HEK293T (cell line): ENCODE data around the gene MSH2.

Experiments
- CTCF ChIA-PET: fragments of 350-600 bp; formaldehyde crosslinking; extraction: SDS; loops from one replicate; lab custom pipeline; 2021; ENCODE audit warnings: antibody characterized with exemption, inconsistent platforms; lab: Yijun Ruan, JAX
- POLR2A ChIA-PET: fragments of 350-600 bp; formaldehyde crosslinking; extraction: SDS; loops from one replicate; lab custom pipeline; 2020; ENCODE audit warnings: antibody characterized with exemption, inconsistent platforms; lab: Yijun Ruan, JAX
- DNase-seq: peaks from one replicate; pipeline ENCODE4 v3.0.0; 2012; ENCODE audit warnings: mixed read lengths; ENCODE audit errors: extremely low spot score
- ARNT ChIP-seq: fragments of 450-650 bp; IDR thresholded peaks from 2 replicates; pipeline ENCODE4 v1.6.1; 2017; ENCODE audit warnings: mild to moderate bottlenecking
- BHLHE40 ChIP-seq: fragments of 450-650 bp; IDR thresholded peaks from 2 replicates; pipeline ENCODE4 v1.6.1; 2016; ENCODE audit warnings: mild to moderate bottlenecking, moderate library complexity, borderline replicate concordance
- CTBP1 ChIP-seq: fragments of 450-650 bp; IDR thresholded peaks from 2 replicates; pipeline ENCODE4 v1.6.1; 2016; ENCODE audit warnings: borderline replicate concordance
- ELF4 ChIP-seq: fragments of 450-650 bp; IDR thresholded peaks from 2 replicates; pipeline ENCODE4 v1.6.1; 2017; ENCODE audit warnings: antibody characterized with exemption
- FOXA1 ChIP-seq: fragments of 450-650 bp; IDR thresholded peaks from 2 replicates; pipeline ENCODE4 v1.6.1; 2016; ENCODE audit warnings: mild to moderate bottlenecking
- FOXK2 ChIP-seq: fragments of 450-650 bp; IDR thresholded peaks from 2 replicates; pipeline ENCODE4 v1.6.1; 2016; ENCODE audit warnings: mild to moderate bottlenecking
- FOXM1 ChIP-seq: fragments of 450-650 bp; IDR thresholded peaks from 2 replicates; pipeline ENCODE4 v1.6.1; 2017; ENCODE audit warnings: mild to moderate bottlenecking, borderline replicate concordance
- HDGF ChIP-seq: fragments of 450-650 bp; IDR thresholded peaks from 2 replicates; pipeline ENCODE4 v1.6.1; 2017; ENCODE audit warnings: antibody characterized with exemption, borderline replicate concordance
- L3MBTL2 ChIP-seq: fragments of 450-650 bp; conservative IDR thresholded peaks from 2 replicates; pipeline ENCODE4 v1.6.1; 2016; ENCODE audit warnings: mild to moderate bottlenecking
- LEF1 ChIP-seq: fragments of 450-650 bp; IDR thresholded peaks from 2 replicates; pipeline ENCODE4 v1.6.1; 2017; ENCODE audit warnings: mild to moderate bottlenecking, borderline replicate concordance
- NFRKB ChIP-seq: fragments of 450-650 bp; IDR thresholded peaks from 2 replicates; pipeline ENCODE4 v1.6.1; 2016; ENCODE audit warnings: mild to moderate bottlenecking, moderate library complexity
- SP1 ChIP-seq: fragments of 450-650 bp; IDR thresholded peaks from 2 replicates; pipeline ENCODE4 v1.6.1; 2017
- SUZ12 ChIP-seq: fragments of 450-650 bp; IDR thresholded peaks from 2 replicates; pipeline ENCODE4 v1.6.1; 2016; ENCODE audit warnings: mild to moderate bottlenecking
- TARDBP ChIP-seq: fragments of 450-650 bp; IDR thresholded peaks from 2 replicates; pipeline ENCODE4 v1.6.1; 2016
- ZNF384 ChIP-seq: fragments of 450-650 bp; IDR thresholded peaks from 2 replicates; pipeline ENCODE4 v1.6.1; 2016
- TF ChIP-seq, protein P1 (sequence below): fragments of 450-650 bp; IDR thresholded peaks from 2 replicates; pipeline ENCODE4 v1.6.1; 2016

MSH2 gene

DNA sequence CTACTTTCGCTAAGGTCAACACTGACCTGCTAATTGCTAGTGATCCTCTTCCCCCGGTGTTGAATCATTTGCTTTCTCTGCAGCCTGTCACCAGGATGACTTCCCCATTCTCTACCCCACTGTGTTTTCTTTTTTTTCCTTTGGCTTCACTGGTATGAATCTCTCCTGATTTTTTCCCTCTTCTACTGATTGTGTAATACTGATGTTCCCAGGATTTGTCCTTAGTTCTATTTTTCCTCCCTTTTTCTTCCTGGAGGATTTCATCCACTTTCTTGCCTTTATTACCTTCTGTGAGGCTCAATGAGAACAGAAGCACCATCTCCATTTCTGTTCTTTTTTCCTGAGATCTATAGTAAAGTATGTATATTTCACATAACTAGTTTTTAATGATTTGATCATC is 14.1 kb upstream of the MSH2 start:
- TF ChIP-seq ZNF384, result no peak
- TF ChIP-seq HDGF, result no peak
- TF ChIP-seq CTBP1, result no peak
- TF ChIP-seq FOXK2, result no peak
- TF ChIP-seq FOXA1, result no peak
- no peak for TF ChIP-seq LEF1
- no peak for TF ChIP-seq TARDBP
- CTCF ChIA-PET, result interaction anchor here (0.7 to 3.1 kb wide), 13 partner anchors 12 to 300 kb away, joined by 3 to 71 read pairs (median 4); partner anchors contain the start of gene MSH2
- DNase-seq, result no peak
- POLR2A ChIA-PET, result interaction anchor here (2.0 kb wide), 2 partner anchors 14 to 54 kb away, joined by 8 to 9 read pairs; partner anchors contain the start of gene MSH2

GRCh38 chr2:47389692-47390091 is 13.3 kb upstream of the MSH2 start:
- ChIA-PET POLR2A (no interaction called here), CTCF (interaction anchor here (2.7 kb wide), 1 partner anchor 55 kb away, joined by 10 read pairs; no protein-coding TSS in a partner anchor)
- no peak for TF ChIP-seq ELF4
- no peak for TF ChIP-seq BHLHE40
- TF ChIP-seq TARDBP, result no peak
- no peak for TF ChIP-seq CTBP1
- no peak for TF ChIP-seq SUZ12
- no peak for TF ChIP-seq ARNT
- TF ChIP-seq LEF1, result no peak
- TF ChIP-seq L3MBTL2, result no peak
- no peak for TF ChIP-seq FOXA1
- TF ChIP-seq, protein P1, sequence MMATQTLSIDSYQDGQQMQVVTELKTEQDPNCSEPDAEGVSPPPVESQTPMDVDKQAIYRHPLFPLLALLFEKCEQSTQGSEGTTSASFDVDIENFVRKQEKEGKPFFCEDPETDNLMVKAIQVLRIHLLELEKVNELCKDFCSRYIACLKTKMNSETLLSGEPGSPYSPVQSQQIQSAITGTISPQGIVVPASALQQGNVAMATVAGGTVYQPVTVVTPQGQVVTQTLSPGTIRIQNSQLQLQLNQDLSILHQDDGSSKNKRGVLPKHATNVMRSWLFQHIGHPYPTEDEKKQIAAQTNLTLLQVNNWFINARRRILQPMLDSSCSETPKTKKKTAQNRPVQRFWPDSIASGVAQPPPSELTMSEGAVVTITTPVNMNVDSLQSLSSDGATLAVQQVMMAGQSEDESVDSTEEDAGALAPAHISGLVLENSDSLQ, result no peak
- no peak for TF ChIP-seq NFRKB
- TF ChIP-seq FOXM1, result no peak
- TF ChIP-seq SP1, result no peak
- TF ChIP-seq FOXK2, result no peak
- DNase-seq, result no peak

DNA sequence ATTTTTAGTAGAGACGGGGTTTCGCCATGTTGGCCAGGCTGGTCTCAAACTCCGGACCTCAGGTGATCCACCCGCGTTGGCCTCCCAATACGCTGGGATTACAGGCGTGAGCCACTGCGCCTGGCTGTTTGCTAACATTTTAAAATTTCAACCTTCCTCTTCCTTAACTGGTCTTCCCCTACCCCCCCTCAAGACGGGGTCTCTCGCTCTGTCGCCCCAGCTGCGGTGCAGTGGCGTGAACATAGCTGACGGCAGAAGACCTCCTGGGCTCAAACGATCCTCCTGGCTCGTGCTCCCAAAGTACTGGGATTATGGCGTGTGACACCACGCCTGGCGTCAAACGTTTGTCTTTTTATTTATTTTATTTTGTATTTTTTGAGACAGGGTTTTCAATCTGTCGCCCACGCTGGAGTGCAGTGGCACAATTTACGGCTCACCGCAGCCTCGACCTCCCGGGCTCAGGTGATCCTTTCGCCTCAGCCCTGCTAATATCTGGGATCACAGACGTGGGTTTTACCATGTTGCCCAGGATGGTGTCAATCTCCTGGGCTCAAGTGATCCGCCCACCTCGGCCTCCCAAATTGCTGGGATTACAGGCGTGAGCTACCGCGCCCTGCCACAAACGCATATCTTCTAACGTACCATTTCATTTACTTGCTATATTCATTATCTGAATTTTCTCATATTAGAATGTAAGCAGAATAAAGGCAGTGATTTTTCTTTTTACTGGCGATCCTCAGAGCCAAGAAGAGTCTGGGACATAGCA is 984 bp upstream of the MSH2 start:
- POLR2A ChIA-PET, result interaction anchor here (1.0 to 2.2 kb wide), 4 partner anchors 14 to 381 kb away, joined by 3 to 13 read pairs (median 8); partner anchors contain the start of gene MSH6
- CTCF ChIA-PET, result no interaction called here
- no peak for DNase-seq
- TF ChIP-seq TARDBP (no peak), FOXK2 (no peak), SUZ12 (no peak), LEF1 (no peak), L3MBTL2 (no peak)

DNA sequence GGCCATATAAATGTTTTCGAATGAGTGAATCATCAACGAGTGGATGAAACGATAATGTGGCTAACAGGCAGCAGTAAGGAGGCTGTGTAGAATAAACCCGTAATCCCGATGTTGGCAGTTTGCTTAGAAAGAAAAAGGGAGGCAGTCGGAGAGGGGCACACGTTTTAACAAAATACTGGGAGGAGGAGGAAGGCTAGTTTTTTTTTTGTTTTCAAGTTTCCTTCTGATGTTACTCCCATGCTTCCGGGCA is 476 bp upstream of the MSH2 start:
- ChIA-PET CTCF (interaction anchor here (0.7 to 1.4 kb wide), 3 partner anchors 14 to 67 kb away, joined by 3 to 7 read pairs (median 3); no protein-coding TSS in a partner anchor), POLR2A (interaction anchor here (0.7 to 2.2 kb wide), 14 partner anchors 8 to 380 kb away, joined by 3 to 13 read pairs (median 4); partner anchors contain the start of gene MSH6)
- DNase-seq, result no peak
- TF ChIP-seq FOXM1 (no peak), FOXK2 (no peak), TARDBP (no peak), SUZ12 (no peak), NFRKB (no peak), SP1 (no peak), ELF4 (no peak), CTBP1 (no peak), FOXA1 (no peak)
- TF ChIP-seq, protein P1, result no peak

DNA sequence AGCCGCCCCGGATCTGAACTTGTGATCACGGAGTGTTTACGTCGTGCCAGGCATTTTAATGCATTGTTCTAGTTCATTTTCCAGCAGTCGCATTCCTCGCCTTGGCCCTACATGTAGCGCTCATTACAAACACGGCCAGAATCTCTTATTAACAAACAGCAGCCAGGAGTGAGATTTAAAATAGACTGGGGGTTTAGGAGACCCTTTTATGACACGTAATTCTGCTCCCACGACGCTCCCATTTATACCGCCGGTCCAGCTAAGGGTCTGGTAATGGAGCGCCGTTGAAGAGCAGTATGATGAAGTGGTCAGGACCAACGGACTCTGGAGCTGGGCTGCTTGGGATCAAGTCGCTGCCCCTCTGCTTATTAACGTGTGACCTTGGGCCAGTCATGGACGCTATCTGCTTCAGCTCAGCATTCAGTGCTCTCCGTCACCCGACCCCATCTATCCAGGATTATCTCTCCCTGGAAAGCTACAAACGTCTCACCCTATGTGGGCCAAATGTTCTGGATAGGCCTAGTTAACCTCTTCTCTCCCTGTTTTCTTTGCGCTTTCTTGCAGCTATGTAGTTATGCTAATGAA is 745 bp downstream of the MSH2 start:
- POLR2A ChIA-PET, result interaction anchor here (1.1 to 2.2 kb wide), 3 partner anchors 14 to 379 kb away, joined by 3 to 13 read pairs (median 7); partner anchors contain the start of gene MSH6

DNA sequence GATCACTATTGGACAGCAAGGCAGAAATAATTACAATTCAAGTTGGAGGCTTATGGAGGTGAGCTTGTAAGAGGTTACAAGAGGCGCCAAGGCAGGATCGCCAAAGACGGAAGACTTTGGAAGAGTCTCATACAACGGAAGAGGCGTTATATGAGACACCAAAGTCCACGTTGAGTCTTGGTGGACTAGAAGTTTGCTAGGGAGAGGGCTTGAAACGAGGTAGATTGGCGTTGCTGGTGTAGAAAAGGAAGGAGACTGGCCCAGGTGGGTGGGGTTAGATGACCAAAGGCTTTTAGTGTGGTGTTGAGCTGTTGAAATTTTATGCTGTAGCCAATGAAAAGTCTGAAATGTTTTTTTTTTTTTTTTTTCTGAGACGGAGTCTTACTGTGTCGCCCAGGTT is 1.4 kb downstream of the MSH2 start:
- POLR2A ChIA-PET, result no interaction called here
- TF ChIP-seq ELF4, result no peak
- peak; percentile 41; the same call in 1 of the 2 replicates for TF ChIP-seq ZNF384
- TF ChIP-seq, protein P1, result no peak
- peak; percentile 7 for DNase-seq
- CTCF ChIA-PET, result interaction anchor here (1.3 kb wide), 1 partner anchor 69 kb away, joined by 4 read pairs; no protein-coding TSS in a partner anchor

More for the DNA sequence above, 745 bp downstream of the MSH2 start:
- peak; percentile 14 for DNase-seq
- TF ChIP-seq LEF1, result no peak
- TF ChIP-seq FOXM1, result no peak
- no peak for TF ChIP-seq ELF4
- TF ChIP-seq BHLHE40, result no peak
- CTCF ChIA-PET, result interaction anchor here (0.6 to 1.4 kb wide), 3 partner anchors 11 to 69 kb away, joined by 3 to 5 read pairs (median 4); no protein-coding TSS in a partner anchor
